ENCODE data around the gene RNU1-3. TPM values are rescaled to one million over a fixed set of nuclear protein-coding genes. Genes with fewer than 3 reads are reported as not detected.
"Not testable (repeated sequence)": the region's sequence is repeated elsewhere in the genome, so short reads cannot be mapped to it uniquely, and the experiment has no call there.

Gene RNU1-3
- total and polyA plus RNA-seq, 2 experiments from 2014 or later: under 0.01 TPM; not detected in 1

DNA sequence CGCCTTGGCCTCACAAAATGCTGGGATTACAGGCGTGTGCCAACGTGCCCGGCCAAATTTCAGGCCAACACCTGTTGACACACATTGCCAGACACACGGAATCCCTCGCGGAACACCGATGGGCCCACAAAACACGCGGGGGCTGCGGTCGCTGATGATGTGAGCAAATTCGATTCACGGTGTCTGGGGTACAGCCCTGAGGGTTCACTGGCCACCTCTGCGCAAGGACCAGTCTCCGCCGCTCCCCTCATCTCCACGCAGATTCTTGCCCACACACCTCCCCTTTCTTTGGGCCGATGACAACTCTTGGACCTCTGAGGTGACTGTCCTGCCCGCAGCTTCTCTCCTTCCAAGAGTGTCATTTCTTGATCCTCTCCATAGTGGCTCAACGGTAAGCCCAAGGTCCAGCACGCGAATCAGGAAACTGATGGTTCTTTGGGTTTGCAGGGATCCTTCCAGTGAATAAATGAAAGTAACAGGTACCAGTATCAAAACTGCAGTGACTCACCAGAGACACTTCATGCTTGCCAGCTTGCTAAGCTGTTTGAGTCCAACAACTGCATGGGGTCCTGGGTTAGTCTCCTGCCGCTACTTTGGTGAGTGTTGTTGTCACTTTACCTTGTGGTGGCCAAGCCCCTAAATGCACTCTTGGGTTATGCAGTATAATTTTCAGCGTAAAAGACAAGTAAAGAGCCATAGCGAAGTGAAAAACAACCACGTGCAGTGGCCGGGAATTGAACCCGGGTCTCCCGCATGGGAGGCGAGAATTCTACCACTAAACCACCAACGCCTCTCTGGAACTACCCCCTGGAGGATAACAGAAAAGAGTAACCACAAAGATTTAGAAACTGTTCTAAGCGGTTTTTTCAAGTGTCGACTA is 11.0 kb upstream of the RNU1-3 start:
- Histone ChIP-seq H3K79me2 (no peaks in the 10 kb centered on the region), H3K4me2 (no peak overlapping the region), H3K4me1 (ENCODE audit: insufficient read depth) (no peaks in the 10 kb centered on the region), H3K9me2 (replicated peaks; ENCODE audit: insufficient read depth) (no peaks in the 10 kb centered on the region), H4K20me1 (ENCODE audit: insufficient read depth, poor library complexity, severe bottlenecking) (no peaks in the 10 kb centered on the region), H3K9me3 (ENCODE audit: low read depth) (no peaks in the 10 kb centered on the region), H2AFZ (no peak overlapping the region), H3K27ac (no peak overlapping the region), H3K27me3 (no peaks in the 10 kb centered on the region), H3K36me3 (replicated peaks; ENCODE audit: insufficient read depth, low read depth) (no peaks in the 10 kb centered on the region), H3K4me3 (no peak overlapping the region)
- TF ChIP-seq, protein P1, sequence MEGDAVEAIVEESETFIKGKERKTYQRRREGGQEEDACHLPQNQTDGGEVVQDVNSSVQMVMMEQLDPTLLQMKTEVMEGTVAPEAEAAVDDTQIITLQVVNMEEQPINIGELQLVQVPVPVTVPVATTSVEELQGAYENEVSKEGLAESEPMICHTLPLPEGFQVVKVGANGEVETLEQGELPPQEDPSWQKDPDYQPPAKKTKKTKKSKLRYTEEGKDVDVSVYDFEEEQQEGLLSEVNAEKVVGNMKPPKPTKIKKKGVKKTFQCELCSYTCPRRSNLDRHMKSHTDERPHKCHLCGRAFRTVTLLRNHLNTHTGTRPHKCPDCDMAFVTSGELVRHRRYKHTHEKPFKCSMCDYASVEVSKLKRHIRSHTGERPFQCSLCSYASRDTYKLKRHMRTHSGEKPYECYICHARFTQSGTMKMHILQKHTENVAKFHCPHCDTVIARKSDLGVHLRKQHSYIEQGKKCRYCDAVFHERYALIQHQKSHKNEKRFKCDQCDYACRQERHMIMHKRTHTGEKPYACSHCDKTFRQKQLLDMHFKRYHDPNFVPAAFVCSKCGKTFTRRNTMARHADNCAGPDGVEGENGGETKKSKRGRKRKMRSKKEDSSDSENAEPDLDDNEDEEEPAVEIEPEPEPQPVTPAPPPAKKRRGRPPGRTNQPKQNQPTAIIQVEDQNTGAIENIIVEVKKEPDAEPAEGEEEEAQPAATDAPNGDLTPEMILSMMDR (IDR thresholded peaks at IDR 0.05; ENCODE audit: poor library complexity): no peak
- TF ChIP-seq EZH2phosphoT487 (IDR thresholded peaks at IDR 0.05; ENCODE audit: low read depth, severe bottlenecking, unreplicated experiment) (no peak), EZH2 (IDR thresholded peaks at IDR 0.05; ENCODE audit: borderline replicate concordance) (no peak)
- WGBS (ENCODE audit: low lambda C conversion rate, missing lambda C conversion rate): 83% methylated on average over 34 of the region's 34 CpGs
- no peak for DNase-seq (ENCODE audit: low spot score)

DNA sequence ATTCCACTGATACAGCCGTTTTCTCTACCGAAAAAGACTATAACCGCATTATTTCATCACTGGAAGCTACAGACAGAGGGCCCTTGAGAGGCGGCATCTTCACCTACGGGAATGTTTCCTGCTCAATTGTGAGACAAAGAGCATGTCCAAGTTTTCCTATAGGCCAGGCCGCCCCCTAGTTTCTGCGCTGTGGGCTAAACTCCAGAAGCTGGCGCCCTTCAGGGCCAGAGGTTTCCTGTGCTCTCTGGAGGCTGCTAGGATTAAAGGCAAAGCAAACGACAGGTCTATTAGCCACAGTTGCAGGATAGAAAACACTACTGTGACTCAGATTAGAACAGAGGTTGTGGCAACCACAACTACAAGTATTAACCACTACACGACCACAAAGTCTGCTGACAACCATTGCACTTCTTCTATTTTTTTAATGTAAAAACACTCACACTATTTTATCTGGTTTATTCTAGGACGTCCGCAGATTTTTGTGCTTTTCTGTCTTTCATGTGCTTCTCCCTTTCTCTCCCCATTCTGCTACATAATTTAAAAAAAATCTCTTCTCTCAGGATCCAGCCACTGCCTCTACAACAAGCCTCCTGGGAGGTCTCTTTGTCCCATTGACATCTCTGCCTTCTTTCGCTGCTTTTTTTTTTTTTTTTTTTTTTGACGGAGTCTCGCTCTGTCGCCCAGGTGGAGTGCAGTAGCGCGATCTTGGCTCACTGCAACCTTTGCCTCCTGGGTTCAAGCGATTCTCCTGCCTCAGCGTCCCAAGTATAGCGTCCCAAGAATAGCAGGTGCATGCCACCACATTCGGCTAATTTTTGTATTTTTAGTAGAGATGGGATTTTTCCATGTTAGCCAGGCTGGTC is 10.1 kb upstream of the RNU1-3 start:
- H3K4me2 ChIP-seq; H3K27ac ChIP-seq; H3K4me1 ChIP-seq (ENCODE audit: insufficient read depth); H3K36me3 ChIP-seq (replicated peaks; ENCODE audit: insufficient read depth, low read depth); H3K79me2 ChIP-seq; H3K4me3 ChIP-seq; H3K9me2 ChIP-seq (replicated peaks; ENCODE audit: insufficient read depth); H2AFZ ChIP-seq; H3K27me3 ChIP-seq; DNase-seq (ENCODE audit: low spot score); H4K20me1 ChIP-seq (ENCODE audit: insufficient read depth, poor library complexity, severe bottlenecking); H3K9me3 ChIP-seq (ENCODE audit: low read depth): not testable (repeated sequence)
- 70% methylated on average over 22 of the region's 22 CpGs for WGBS (ENCODE audit: low lambda C conversion rate, missing lambda C conversion rate)

DNA sequence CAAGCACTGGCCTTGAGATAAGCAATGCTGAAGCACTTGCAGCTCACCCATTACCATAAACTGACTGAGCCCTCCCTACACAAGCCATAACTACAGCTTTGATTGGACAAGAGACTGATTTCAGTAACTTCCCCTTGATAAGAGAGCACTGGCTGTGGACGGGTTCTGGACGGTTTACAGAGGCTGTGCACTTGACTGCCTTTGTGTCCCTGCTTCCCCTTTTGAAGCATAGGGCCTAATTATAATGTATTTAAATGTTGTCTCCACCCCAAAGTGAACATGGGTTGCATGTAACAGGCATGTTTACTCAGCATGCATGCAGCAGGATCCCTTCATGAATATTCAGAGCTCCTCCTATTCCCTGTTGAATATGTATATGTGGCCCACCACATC is 8.4 kb upstream of the RNU1-3 start:
- H2AFZ ChIP-seq; H3K9me3 ChIP-seq (ENCODE audit: low read depth); DNase-seq (ENCODE audit: low spot score); H3K4me1 ChIP-seq (ENCODE audit: insufficient read depth); H3K79me2 ChIP-seq; H3K9me2 ChIP-seq (replicated peaks; ENCODE audit: insufficient read depth); H3K36me3 ChIP-seq (replicated peaks; ENCODE audit: insufficient read depth, low read depth); H3K27me3 ChIP-seq; H3K4me3 ChIP-seq; H4K20me1 ChIP-seq (ENCODE audit: insufficient read depth, poor library complexity, severe bottlenecking): not testable (repeated sequence)
- Histone ChIP-seq H3K4me2 (peak overlapping the region; percentile 56), H3K27ac (peak overlapping the region; percentile 66)
- 0% methylated on average over 1 of the region's 2 CpGs for WGBS (ENCODE audit: low lambda C conversion rate, missing lambda C conversion rate)

DNA sequence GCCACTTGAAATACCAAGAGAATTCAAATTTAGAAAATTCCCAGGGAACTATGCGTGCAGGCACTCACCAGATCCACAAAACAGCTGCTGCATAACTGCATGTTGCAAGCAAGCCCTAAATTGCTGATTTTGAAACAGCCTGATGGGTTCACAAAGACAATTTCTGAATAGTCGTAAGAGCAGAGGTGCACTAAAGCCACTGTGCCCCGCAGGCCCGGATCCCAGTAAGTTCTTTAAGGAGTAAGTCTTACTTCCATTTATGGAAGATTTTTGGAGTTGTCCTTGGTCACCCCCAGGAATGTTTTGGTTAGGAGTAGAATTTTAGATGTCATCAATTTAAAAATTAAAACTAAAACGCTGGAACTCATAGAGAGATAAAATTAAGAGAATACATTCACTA is 7.2 kb upstream of the RNU1-3 start:
- not testable (repeated sequence) for H3K27me3 ChIP-seq; H3K27ac ChIP-seq; H2AFZ ChIP-seq; H3K79me2 ChIP-seq; H3K9me2 ChIP-seq (replicated peaks; ENCODE audit: insufficient read depth); H3K36me3 ChIP-seq (replicated peaks; ENCODE audit: insufficient read depth, low read depth); DNase-seq (ENCODE audit: low spot score); H3K9me3 ChIP-seq (ENCODE audit: low read depth); H3K4me1 ChIP-seq (ENCODE audit: insufficient read depth); H4K20me1 ChIP-seq (ENCODE audit: insufficient read depth, poor library complexity, severe bottlenecking); H3K4me3 ChIP-seq; H3K4me2 ChIP-seq
- WGBS (ENCODE audit: low lambda C conversion rate, missing lambda C conversion rate): 59% methylated on average over 5 of the region's 5 CpGs

DNA sequence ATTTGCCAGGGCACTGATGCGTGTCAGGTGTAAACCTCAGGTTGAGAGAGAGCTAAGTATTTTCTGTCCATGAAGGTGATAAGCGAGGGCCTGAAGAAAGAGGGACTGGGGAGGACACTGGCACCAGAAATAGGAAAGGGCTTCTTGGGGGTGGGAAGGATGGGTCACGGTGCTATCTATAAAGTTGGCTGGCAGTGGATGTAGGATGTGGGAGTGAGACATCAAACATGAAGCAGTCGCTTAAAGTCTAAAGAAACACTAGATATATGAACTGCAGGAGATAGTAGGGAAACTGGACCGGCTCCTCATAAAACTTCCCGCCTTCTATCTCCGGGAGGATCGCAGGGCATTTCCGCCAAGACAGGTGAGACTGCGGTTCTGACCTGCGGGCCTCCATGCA is 912 bp downstream of the RNU1-3 start:
- not testable (repeated sequence) for H3K4me1 ChIP-seq (ENCODE audit: insufficient read depth); H3K27me3 ChIP-seq; H3K79me2 ChIP-seq; H3K9me3 ChIP-seq (ENCODE audit: low read depth); H3K4me3 ChIP-seq; H3K36me3 ChIP-seq (replicated peaks; ENCODE audit: insufficient read depth, low read depth); H3K27ac ChIP-seq; H3K9me2 ChIP-seq (replicated peaks; ENCODE audit: insufficient read depth); H4K20me1 ChIP-seq (ENCODE audit: insufficient read depth, poor library complexity, severe bottlenecking); H2AFZ ChIP-seq; DNase-seq (ENCODE audit: low spot score); H3K4me2 ChIP-seq
- no CpG with 5 or more reads among the region's 11 CpGs for WGBS (ENCODE audit: low lambda C conversion rate, missing lambda C conversion rate)

DNA sequence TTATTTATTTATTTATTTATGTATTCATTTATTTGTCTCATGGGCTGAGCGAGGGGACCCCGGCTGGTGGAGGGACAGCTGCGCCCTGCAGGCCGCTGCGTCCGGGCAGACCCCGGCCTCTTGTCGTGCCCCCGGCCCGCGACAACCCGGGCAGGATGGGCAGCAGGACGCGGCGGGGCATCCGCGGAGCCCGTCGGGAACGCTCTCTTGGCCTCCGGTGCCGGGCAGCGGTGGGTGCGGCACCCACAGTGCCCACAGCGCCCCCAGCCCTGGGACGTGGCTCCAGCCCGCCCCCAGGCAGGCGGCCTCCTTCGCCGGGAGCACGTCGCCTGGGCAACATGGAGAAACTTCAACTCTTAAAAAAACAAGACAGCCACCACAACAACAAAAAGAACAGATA is 8.5 kb downstream of the RNU1-3 start:
- not testable (repeated sequence) for H3K4me1 ChIP-seq (ENCODE audit: insufficient read depth); H3K9me3 ChIP-seq (ENCODE audit: low read depth); H3K36me3 ChIP-seq (replicated peaks; ENCODE audit: insufficient read depth, low read depth); DNase-seq (ENCODE audit: low spot score); H2AFZ ChIP-seq; H4K20me1 ChIP-seq (ENCODE audit: insufficient read depth, poor library complexity, severe bottlenecking); H3K27ac ChIP-seq; H3K4me3 ChIP-seq; H3K79me2 ChIP-seq; H3K27me3 ChIP-seq; H3K9me2 ChIP-seq (replicated peaks; ENCODE audit: insufficient read depth); H3K4me2 ChIP-seq
- WGBS (ENCODE audit: low lambda C conversion rate, missing lambda C conversion rate): 93% methylated on average over 27 of the region's 32 CpGs

DNA sequence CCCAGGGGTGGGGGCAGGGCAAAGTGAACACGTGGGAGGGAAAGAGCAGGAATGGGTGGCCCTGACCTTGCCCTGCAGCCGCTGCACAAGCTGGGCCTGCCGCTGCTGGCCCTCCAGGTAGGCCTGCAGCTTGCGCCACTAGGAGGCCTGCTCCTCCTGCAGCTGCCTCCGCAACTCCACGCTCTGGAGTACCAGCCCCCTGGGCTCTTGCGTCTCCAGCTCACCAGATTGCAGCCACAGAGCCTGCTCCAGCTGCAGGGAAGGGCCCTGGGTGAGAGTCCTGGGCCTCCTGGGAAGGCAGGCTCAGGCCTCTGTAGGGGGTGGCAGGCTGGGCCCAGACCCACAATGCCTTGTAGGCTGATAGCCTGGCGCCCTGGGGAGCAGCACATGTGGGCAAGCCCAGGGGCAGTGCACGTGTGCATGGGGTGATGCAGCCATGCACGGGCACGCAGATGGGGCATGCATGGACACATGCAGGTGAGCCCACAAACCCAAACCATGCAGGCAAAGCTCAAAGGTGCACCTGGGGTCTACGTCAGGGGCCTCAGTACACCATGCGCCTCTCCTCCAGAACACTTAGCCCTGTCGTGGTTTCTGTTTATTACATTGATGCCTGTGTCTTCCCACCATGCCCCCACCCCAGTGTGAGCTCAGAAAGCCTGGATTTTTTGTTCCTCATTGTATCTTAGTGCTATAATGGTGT is 9.6 kb downstream of the RNU1-3 start:
- not testable (repeated sequence) for H2AFZ ChIP-seq; H3K4me1 ChIP-seq (ENCODE audit: insufficient read depth); H3K27me3 ChIP-seq; H3K27ac ChIP-seq; DNase-seq (ENCODE audit: low spot score); H3K79me2 ChIP-seq; H3K36me3 ChIP-seq (replicated peaks; ENCODE audit: insufficient read depth, low read depth); H4K20me1 ChIP-seq (ENCODE audit: insufficient read depth, poor library complexity, severe bottlenecking); H3K9me2 ChIP-seq (replicated peaks; ENCODE audit: insufficient read depth); H3K4me2 ChIP-seq; H3K4me3 ChIP-seq; H3K9me3 ChIP-seq (ENCODE audit: low read depth)
- 60% methylated on average over 1 of the region's 14 CpGs for WGBS (ENCODE audit: low lambda C conversion rate, missing lambda C conversion rate)
